ENCODE measurements around the gene KCNK15.

KCNK15 gene

DNA sequence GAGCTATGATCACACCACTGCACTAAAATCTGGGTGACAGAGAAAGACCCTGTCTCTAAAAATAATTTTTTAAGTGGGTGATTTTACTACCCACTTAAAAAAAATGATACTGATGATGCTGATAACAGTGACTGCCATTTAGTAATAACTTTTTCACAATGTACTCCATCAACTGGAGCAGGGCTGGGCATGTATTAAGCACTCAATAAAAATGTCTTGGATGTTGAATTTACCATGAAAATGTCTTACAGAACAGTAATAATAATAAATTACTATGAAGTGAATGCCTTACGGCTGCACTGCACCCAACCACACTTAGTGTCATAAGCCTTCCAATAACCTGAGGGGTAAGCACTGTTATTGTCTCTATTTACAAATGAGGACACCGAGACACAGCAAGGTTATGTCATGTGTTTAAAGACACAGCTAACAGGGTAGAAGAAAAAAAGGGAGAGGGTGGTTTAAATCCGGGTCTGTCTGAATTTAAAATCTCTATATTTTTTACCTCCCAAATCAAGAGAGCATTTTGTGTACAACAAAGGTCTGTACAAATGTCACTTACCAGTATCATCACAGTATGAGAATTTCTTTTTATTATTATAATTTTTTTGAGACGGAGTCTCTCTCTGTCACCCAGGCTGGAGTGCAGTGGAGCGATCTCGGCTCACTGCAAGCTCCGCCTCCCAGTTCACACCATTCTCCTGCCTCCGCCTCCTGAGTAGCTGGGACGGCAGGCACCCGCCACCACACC is 43.2 kb downstream of the KCNK15 start:
- no peak for DNase-seq (ENCODE audit: low read depth in 2 of 2)

DNA sequence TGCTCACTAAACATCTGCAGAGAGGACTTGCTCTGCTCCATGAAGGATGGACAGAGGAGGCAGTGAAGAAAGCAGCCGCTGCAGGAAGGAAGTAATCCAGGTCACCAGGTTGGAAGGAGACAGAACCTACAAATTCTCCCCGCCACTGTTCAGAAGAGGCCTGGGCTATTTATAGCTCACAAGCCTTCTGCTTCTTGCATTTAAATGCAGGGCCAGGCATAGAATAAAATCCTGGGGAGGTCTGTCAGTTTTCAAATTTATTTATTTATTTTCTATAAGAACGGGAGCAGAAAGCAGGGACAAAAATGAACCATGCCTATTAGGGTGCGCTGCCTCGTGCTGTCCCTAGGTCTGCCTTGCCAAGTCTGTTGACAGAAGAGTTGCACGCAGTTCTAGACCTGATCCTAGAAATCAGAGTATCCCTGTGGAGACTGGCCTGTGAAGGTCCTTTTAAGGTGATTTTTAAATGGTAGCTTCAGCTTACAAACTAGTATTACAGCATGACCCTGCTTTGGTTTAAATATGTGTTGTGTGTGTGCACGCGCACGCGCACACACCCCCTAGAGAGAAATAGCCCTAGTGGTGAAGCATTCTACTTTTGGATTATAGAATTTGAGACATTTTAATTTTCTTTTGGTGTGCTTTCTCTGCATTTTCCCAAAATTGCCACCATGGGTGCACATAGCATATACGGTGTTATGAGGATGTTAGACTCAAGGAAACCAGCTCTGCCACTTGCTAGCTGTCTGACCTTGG is 45.2 kb downstream of the KCNK15 start:
- no peak for DNase-seq (ENCODE audit: low read depth in 2 of 2)

DNA sequence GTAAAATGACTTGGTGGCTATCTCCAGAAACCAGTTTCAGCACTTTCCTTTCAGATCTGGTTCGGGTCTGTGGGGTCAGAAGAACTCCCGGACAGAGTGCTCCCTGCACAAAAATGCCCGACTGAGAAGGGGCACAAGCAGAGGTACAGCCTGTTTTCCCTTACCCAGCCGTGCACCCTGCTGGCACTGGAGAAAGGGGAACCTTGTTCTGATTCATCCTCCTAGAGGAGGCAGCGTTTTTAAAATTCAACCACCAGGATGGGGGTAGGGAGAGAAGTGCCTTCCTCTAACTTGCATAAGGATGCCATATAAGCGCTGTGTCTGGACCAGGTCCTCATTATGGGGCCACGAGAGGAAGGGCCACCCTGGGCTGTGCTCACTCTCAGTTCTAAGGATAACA is 47.1 kb downstream of the KCNK15 start:
- no peak for DNase-seq (ENCODE audit: low read depth in 2 of 2)

DNA sequence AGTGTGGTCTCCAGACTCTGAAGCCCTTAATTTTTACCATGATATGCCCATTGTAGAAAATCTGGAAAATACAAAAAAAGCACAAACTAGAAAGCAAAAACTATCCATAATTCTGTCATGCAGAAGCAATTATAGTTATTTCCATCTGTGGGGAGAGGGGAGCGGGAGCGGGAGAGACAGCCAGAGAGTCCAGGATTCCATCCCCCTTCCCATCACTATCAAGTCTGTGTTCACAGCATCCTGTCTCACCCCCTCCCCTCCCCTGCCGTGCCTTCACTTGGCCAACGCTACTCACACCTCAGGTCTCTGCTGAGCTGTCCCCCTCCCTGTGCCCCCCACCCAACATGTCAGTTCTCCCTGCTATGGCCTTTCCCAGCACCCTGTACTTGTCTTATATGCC is 50.2 kb downstream of the KCNK15 start:
- DNase-seq (ENCODE audit: low read depth in 2 of 2): no peak

DNA sequence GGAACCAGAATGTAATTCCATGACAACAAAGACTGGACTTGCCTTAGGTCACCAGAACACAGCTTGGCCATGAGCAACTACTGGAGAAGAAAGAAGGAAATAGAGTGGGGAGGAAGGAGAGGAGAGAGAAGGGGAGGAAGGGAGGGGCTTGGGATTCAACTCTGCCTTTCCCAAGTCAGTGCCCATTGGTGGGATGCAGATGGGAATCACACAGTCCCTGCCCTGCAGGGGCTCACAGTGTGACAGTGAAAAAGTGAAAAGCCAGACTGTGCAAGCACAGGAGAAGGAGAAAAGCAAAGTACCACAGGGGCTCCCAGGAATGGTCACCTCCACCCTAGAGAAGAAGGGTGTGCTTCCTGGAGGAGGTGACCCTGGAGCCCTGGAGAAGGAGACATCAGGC is 50.6 kb downstream of the KCNK15 start:
- no peak for DNase-seq (ENCODE audit: low read depth in 2 of 2)

DNA sequence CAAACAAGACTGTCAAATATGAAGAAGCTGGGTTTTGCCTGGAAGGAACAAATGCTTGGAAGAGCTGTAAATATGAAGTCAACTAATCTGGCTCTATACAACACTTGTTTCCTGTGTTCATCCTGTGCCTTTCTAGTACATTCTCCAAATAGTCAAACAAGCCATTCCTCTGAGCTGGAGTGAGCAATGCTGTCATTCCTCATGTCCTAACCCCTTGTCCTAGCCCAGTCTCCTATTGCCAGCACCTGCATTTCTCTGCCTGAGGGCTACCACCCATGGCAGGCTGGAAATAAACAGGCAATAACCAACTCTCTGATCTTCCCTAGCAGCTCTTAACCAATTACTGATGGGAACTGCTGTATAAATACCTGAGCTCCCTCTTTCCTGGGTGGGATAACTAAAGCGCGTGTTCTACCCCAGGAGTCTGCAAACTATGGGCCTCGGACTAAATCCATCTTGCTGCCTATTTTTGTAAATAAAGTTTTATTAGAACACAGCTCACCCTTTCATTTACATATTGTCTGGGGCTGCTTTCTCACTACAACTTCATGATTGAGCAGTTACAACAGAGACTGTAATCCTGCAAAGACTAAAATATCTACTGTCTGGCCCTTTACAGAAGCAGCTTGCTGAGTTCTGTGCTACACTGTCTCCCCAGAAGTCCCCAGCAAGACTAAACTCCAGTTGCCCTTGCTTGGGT is 51.2 kb downstream of the KCNK15 start:
- DNase-seq (ENCODE audit: low read depth in 2 of 2): no peak

DNA sequence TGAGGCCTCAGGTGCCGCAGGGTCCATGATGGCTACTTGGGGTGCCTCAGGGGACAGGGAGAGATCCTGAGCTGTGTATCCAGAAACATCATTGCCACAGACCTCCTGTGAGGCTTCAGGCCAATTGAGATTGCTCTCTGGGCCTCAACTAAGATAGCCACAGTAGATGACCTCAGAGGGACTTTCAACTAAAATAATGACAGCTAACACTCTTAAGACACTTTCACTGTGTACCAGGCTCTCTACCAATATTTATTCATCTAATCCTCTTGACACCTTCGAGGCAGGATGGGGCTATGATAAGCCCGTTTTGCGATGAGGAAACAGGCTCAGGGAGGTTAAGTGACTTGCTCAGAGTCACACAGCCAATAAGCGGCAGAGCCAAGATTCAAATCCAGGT is 54.0 kb downstream of the KCNK15 start:
- DNase-seq (ENCODE audit: low read depth in 2 of 2): no peak

DNA sequence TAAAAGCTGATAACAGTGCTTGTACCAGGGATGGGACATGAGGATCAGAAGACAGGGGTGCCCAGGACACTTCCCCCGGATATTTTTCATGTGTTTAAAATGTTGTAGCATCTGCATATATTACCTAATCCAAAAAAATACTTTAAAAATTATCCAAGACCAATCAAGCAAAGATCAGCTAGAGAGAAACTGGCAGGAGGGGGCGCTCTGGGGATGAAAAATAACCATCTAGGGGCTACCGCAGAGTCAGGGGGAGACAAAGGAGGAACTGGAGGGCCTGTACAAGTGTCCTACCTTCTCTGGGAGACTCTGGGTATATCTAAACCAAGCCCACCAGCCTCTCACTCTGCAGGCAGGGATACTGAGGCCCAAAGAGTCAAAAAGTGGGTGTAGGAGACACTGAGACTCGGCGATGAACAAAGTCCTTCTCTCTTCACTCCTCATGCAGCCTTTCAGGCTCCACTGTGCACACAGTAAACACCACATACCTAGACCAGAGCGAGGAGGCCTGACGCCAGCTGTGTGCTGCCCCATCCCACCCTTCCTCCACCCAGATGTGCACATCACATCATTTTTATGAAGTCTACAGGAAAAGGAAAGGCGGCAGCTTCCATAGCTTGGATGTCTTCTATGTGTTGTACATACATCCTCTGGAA is 54.9 kb downstream of the KCNK15 start:
- DNase-seq (ENCODE audit: low read depth in 2 of 2): no peak
